ENCODE data around the gene UBA7.

The UBA7 gene

GRCh38 chr3:49759226-49759625, 54.5 kb downstream of the UBA7 start:
- TF ChIP-seq, protein P1, sequence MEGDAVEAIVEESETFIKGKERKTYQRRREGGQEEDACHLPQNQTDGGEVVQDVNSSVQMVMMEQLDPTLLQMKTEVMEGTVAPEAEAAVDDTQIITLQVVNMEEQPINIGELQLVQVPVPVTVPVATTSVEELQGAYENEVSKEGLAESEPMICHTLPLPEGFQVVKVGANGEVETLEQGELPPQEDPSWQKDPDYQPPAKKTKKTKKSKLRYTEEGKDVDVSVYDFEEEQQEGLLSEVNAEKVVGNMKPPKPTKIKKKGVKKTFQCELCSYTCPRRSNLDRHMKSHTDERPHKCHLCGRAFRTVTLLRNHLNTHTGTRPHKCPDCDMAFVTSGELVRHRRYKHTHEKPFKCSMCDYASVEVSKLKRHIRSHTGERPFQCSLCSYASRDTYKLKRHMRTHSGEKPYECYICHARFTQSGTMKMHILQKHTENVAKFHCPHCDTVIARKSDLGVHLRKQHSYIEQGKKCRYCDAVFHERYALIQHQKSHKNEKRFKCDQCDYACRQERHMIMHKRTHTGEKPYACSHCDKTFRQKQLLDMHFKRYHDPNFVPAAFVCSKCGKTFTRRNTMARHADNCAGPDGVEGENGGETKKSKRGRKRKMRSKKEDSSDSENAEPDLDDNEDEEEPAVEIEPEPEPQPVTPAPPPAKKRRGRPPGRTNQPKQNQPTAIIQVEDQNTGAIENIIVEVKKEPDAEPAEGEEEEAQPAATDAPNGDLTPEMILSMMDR (IDR thresholded peaks at IDR 0.05; ENCODE audit: low read depth, low read length) = no peak
- Histone ChIP-seq H3K27me3 (ENCODE audit: insufficient read depth, low read depth, severe bottlenecking) (no peaks in the 10 kb centered on the region), H3K36me3 (no peaks in the 10 kb centered on the region; the same call in 1 of the 2 replicates), H3K4me3 (ENCODE audit: low read depth, low read length) (no peak overlapping the region), H3K9me3 (ENCODE audit: severe bottlenecking) (no peaks in the 10 kb centered on the region), H3K27ac (no peak overlapping the region)
- no peak for DNase-seq

DNA sequence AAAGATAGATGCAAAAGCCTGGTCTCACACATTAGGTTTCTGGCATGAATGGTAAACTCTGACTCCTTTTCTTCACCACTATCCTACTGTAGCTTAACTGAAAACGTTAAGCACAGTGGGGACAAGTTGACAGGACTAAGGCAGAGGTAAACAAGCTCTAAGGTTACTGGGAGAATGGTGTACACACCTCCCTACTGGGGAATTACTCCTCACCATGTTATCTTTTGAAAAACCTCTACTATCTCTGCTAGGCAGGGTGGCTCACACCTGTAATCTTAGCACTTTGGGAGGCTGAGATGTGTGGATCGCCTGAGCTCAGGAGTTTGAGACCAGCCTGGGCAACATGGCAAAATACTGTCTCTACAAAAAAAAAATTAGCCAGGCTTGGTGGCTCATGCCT, 56.6 kb downstream of the UBA7 start:
- no peak for DNase-seq
- Histone ChIP-seq H3K27ac (no peak overlapping the region), H3K4me3 (ENCODE audit: low read depth, low read length) (no peak overlapping the region), H3K9me3 (ENCODE audit: severe bottlenecking) (no peaks in the 10 kb centered on the region), H3K36me3 (no peaks in the 10 kb centered on the region; the same call in 1 of the 2 replicates), H3K27me3 (ENCODE audit: insufficient read depth, low read depth, severe bottlenecking) (no peaks in the 10 kb centered on the region)
- TF ChIP-seq, protein P1 (IDR thresholded peaks at IDR 0.05; ENCODE audit: low read depth, low read length) = no peak

DNA sequence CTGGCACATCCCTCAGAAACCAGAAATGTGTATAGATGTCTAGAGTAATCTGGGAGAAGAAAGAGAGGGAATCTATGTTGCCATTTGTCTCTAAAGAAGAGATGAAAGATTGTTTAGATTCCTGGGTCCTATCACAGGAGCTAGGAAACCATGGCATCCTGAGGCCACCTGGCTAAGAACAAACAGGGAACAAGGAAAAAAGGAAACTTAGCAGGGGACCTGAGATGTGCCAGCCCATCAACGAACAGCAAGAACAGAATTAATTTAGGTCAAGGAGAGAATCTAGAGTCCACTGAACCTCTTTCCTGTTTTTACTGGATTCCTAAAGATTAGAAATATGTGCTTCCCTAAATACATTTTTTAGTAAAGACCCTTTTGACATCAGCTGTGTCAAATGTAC, 57.7 kb downstream of the UBA7 start:
- Histone ChIP-seq H3K27ac (no peak overlapping the region), H3K9me3 (ENCODE audit: severe bottlenecking) (no peaks in the 10 kb centered on the region), H3K27me3 (ENCODE audit: insufficient read depth, low read depth, severe bottlenecking) (no peaks in the 10 kb centered on the region), H3K36me3 (no peaks in the 10 kb centered on the region; the same call in 1 of the 2 replicates), H3K4me3 (ENCODE audit: low read depth, low read length) (no peak overlapping the region)
- no peak for DNase-seq
- TF ChIP-seq, protein P1 (IDR thresholded peaks at IDR 0.05; ENCODE audit: low read depth, low read length) = no peak

Data from WERI-Rb-1 (cell line).